IMR-90 (cell line): Measurements from ENCODE around the gene TENM4. TPM values are rescaled to one million over a fixed set of nuclear protein-coding genes. Genes with fewer than 3 reads are reported as not detected.

Experiments
- ATAC-seq: fragments of 200-7000 bp; cut with Tn5 transposase; 2 replicates; pipeline ENCODE4 v1.9.1; 2020; ENCODE audit warnings: low read depth, mild to moderate bottlenecking, moderate library complexity
- BruUV-seq: library from RNA; stranded (reverse); fragments of 400-500 nt; replicated peaks from 2 replicates; lab custom pipeline; 2021; lab: Mats Ljungman, UMichigan
- CTCF ChIA-PET: fragments of 300-600 bp; formaldehyde crosslinking; extraction: SDS; loops from one replicate; lab custom pipeline; 2021; ENCODE audit warnings: antibody characterized with exemption; lab: Yijun Ruan, JAX
- POLR2A ChIA-PET: fragments of 300-600 bp; sonication (Branson Sonifier 250); formaldehyde crosslinking; loops from one replicate; lab custom pipeline; 2022; ENCODE audit warnings: antibody characterized with exemption; ENCODE audit not compliant: unreplicated experiment; lab: Charles Lee
- DNase-seq: peaks from one replicate; pipeline ENCODE4 v3.0.0; 2013
- H2AFZ ChIP-seq: replicated peaks from 2 replicates; pipeline ENCODE3; 2013; ENCODE audit warnings: low read length, mild to moderate bottlenecking; ENCODE audit not compliant: poor library complexity
- H2AK5ac ChIP-seq: 2 replicates; pipeline ENCODE4 v1.6.1; 2013; ENCODE audit warnings: low read depth, low read length, inconsistent platforms
- H2AK9ac ChIP-seq: replicated peaks from 2 replicates; pipeline ENCODE3; 2013; ENCODE audit warnings: mild to moderate bottlenecking, low read depth, low read length, moderate library complexity; ENCODE audit not compliant: poor library complexity
- H2BK120ac ChIP-seq: 2 replicates; pipeline ENCODE4 v1.6.1; 2013; ENCODE audit warnings: low read depth, low read length, inconsistent platforms
- H2BK15ac ChIP-seq: 3 replicates; pipeline ENCODE4 v1.6.1; 2013; ENCODE audit warnings: low read depth, low read length, inconsistent platforms
- H2BK20ac ChIP-seq: 2 replicates; pipeline ENCODE4 v1.6.1; 2013; ENCODE audit warnings: low read depth, mild to moderate bottlenecking, inconsistent platforms, low read length, moderate library complexity
- H2BK5ac ChIP-seq: 2 replicates; pipeline ENCODE4 v1.6.1; 2013; ENCODE audit warnings: mild to moderate bottlenecking, low read depth, low read length, inconsistent platforms; ENCODE audit not compliant: poor library complexity, severe bottlenecking
- H3K14ac ChIP-seq: replicated peaks from 2 replicates; pipeline ENCODE4 v1.6.1; 2013; ENCODE audit warnings: low read depth, low read length, inconsistent platforms
- H3K18ac ChIP-seq: 2 replicates; pipeline ENCODE4 v1.6.1; 2013; ENCODE audit warnings: low read depth, low read length, control low read depth
- H3K23ac ChIP-seq: 2 replicates; pipeline ENCODE4 v1.6.1; 2013; ENCODE audit warnings: low read depth, low read length, inconsistent platforms
- H3K27ac ChIP-seq: 2 replicates; pipeline ENCODE4 v1.5.1; 2013; ENCODE audit warnings: mild to moderate bottlenecking, control low read depth, low read length; ENCODE audit not compliant: insufficient read depth
- H3K27me3 ChIP-seq: 2 replicates; pipeline ENCODE4 v1.6.1; 2013; ENCODE audit warnings: low read length; ENCODE audit not compliant: control insufficient read depth, insufficient read depth
- H3K36me3 ChIP-seq: 2 replicates; pipeline ENCODE4 v1.6.1; 2013; ENCODE audit warnings: low read length, mixed read lengths; ENCODE audit not compliant: control insufficient read depth, insufficient read depth
- H3K4ac ChIP-seq: 2 replicates; pipeline ENCODE4 v1.6.1; 2013; ENCODE audit warnings: low read depth, low read length, inconsistent platforms
- H3K4me1 ChIP-seq: 2 replicates; pipeline ENCODE4 v1.6.1; 2013; ENCODE audit warnings: low read length, mixed read lengths; ENCODE audit not compliant: control insufficient read depth, insufficient read depth
- H3K4me2 ChIP-seq: 2 replicates; pipeline ENCODE4 v1.6.1; 2013; ENCODE audit warnings: low read depth, mild to moderate bottlenecking, control low read depth, low read length, moderate library complexity
- H3K4me3 ChIP-seq: 2 replicates; pipeline ENCODE4 v1.5.1; 2013; ENCODE audit warnings: low read depth, mild to moderate bottlenecking, control low read depth, low read length, moderate library complexity; ENCODE audit not compliant: insufficient read depth
- H3K56ac ChIP-seq: 2 replicates; pipeline ENCODE4 v1.6.1; 2013; ENCODE audit warnings: low read length, inconsistent platforms; ENCODE audit not compliant: insufficient read depth; ENCODE audit errors: extremely low read depth
- H3K79me1 ChIP-seq, 2 experiments: 2 replicates each; pipeline ENCODE4 v1.6.1; 2013; ENCODE audit warnings: low read length in 2 of 2, inconsistent platforms in 1 of 2, low read depth in 1 of 2
- H3K9ac ChIP-seq: 2 replicates; pipeline ENCODE4 v1.6.1; 2013; ENCODE audit warnings: low read depth, low read length, control low read depth
- H3K9me1 ChIP-seq: 2 replicates; pipeline ENCODE4 v1.6.1; 2013; ENCODE audit warnings: low read length, inconsistent platforms; ENCODE audit not compliant: insufficient read depth
- H3K9me3 ChIP-seq: 2 replicates; pipeline ENCODE4 v1.6.1; 2013; ENCODE audit warnings: low read length; ENCODE audit not compliant: control insufficient read depth, insufficient read depth
- H4K20me1 ChIP-seq: 2 replicates; pipeline ENCODE4 v1.6.1; 2013; ENCODE audit warnings: low read length, inconsistent platforms; ENCODE audit not compliant: insufficient read depth
- H4K5ac ChIP-seq: 2 replicates; pipeline ENCODE4 v1.6.1; 2013; ENCODE audit warnings: mild to moderate bottlenecking, low read depth, low read length, control low read depth
- H4K8ac ChIP-seq, 2 experiments: 2 replicates each; pipeline ENCODE4 v1.6.1; 2013; ENCODE audit warnings: low read depth in 2 of 2, low read length in 2 of 2, control low read depth in 1 of 2, inconsistent platforms in 1 of 2
- H4K91ac ChIP-seq: 2 replicates; pipeline ENCODE4 v1.6.1; 2013; ENCODE audit warnings: low read depth, low read length, inconsistent platforms; ENCODE audit not compliant: insufficient read depth
- BHLHE40 ChIP-seq: fragments of 150-350 bp; IDR thresholded peaks from 2 replicates; pipeline ENCODE4 v1.6.1; 2016; ENCODE audit warnings: mild to moderate bottlenecking, low read depth, low read length
- CHD1 ChIP-seq: IDR thresholded peaks from 2 replicates; pipeline ENCODE4 v1.6.1; 2012; ENCODE audit warnings: low read depth, low read length, improper control_type of control experiment
- CTCF ChIP-seq: conservative IDR thresholded peaks from 2 replicates; pipeline ENCODE4 v1.5.1; 2012; ENCODE audit warnings: mild to moderate bottlenecking, low read depth, low read length, improper control_type of control experiment
- FOS ChIP-seq: fragments of 150-350 bp; IDR thresholded peaks from 2 replicates; pipeline ENCODE4 v1.6.1; 2016; ENCODE audit warnings: low read depth, low read length
- MAFK ChIP-seq: IDR thresholded peaks from 2 replicates; pipeline ENCODE4 v1.6.1; 2012; ENCODE audit warnings: low read depth, low read length, improper control_type of control experiment
- MAZ ChIP-seq: IDR thresholded peaks from 2 replicates; pipeline ENCODE4 v1.6.1; 2012; ENCODE audit warnings: low read depth, mild to moderate bottlenecking, low read length, improper control_type of control experiment, moderate library complexity, borderline replicate concordance
- MXI1 ChIP-seq: IDR thresholded peaks from 2 replicates; pipeline ENCODE4 v1.6.1; 2012; ENCODE audit warnings: low read depth, mild to moderate bottlenecking, low read length, moderate library complexity, borderline replicate concordance
- NFE2L2 ChIP-seq: fragments of 150-350 bp; IDR thresholded peaks from 2 replicates; pipeline ENCODE4 v1.6.1; 2016; ENCODE audit warnings: low read depth, mild to moderate bottlenecking, low read length
- POLR2A ChIP-seq: IDR thresholded peaks from 2 replicates; pipeline ENCODE4 v1.6.1; 2012; ENCODE audit warnings: mild to moderate bottlenecking, low read depth, low read length
- RAD21 ChIP-seq: IDR thresholded peaks from 2 replicates; pipeline ENCODE4 v1.6.1; 2012; ENCODE audit warnings: low read length, improper control_type of control experiment
- RCOR1 ChIP-seq: IDR thresholded peaks from 2 replicates; pipeline ENCODE4 v1.6.1; 2012; ENCODE audit warnings: mild to moderate bottlenecking, low read length, improper control_type of control experiment; ENCODE audit not compliant: insufficient replicate concordance
- SMC3 ChIP-seq: fragments of 150-350 bp; IDR thresholded peaks from 2 replicates; pipeline ENCODE4 v1.6.1; 2016; ENCODE audit warnings: low read depth, mild to moderate bottlenecking, antibody characterized with exemption, low read length, moderate library complexity
- dilution Hi-C: fragments of 300-500 bp; cut with HindIII; formaldehyde crosslinking; loops from one replicate; pipeline ENCODE4 v1.14.3; 2018; ENCODE audit warnings: low sequenced_read_pairs; ENCODE audit not compliant: unreplicated experiment
- in situ Hi-C: fragments of 300-500 bp; cut with MboI; formaldehyde crosslinking; loops from 3 replicates; pipeline ENCODE4 v1.14.3; 2019; ENCODE audit warnings: low sequenced_read_pairs, inconsistent platforms, mixed read lengths
- intact Hi-C: fragments of 100-400 bp; cut with micrococcal nuclease; formaldehyde crosslinking; loops from 2 replicates; pipeline ENCODE4 v1.10.0; 2022
- polyA plus RNA-seq, 3 experiments: library from polyadenylated mRNA; depleted of rRNA; stranded (reverse); fragments of >200 nt; gene quantifications; 2 replicates each; pipeline ENCODE4 v1.2.3, GENCODE V29; 2012; ENCODE audit warnings: low replicate concordance in 1 of 3
- total RNA-seq: library from RNA; depleted of rRNA; stranded (reverse); fragments of >200 nt; gene quantifications from 2 replicates; pipeline ENCODE4 v1.2.3, GENCODE V29; 2012
- TF ChIP-seq, protein P1 (sequence below): fragments of 150-350 bp; IDR thresholded peaks from 2 replicates; pipeline ENCODE4 v1.6.1; 2016; ENCODE audit warnings: low read depth, mild to moderate bottlenecking, low read length, moderate library complexity, borderline replicate concordance
- TF ChIP-seq, protein P2 (sequence below): fragments of 150-350 bp; IDR thresholded peaks from 2 replicates; pipeline ENCODE4 v1.6.1; 2017; ENCODE audit warnings: mild to moderate bottlenecking, antibody characterized with exemption, low read length, low read depth

The TENM4 gene
- total and polyA plus RNA-seq, 2 of the 4 experiments (the other 2 are of a cell fraction) = 7.4 to 9.0 TPM

- Histone ChIP-seq H2BK15ac (no peak overlapping the region), H3K9me1 (peaks cover 3% of the 10 kb centered on the region; the same call in 1 of the 2 replicates), H2AK5ac (no peak overlapping the region), H3K9me3 (no peaks in the 10 kb centered on the region), H3K27ac (no peak overlapping the region), H3K23ac (no peak overlapping the region), H3K4ac (no peak overlapping the region), H2BK5ac (no peak overlapping the region), H3K4me3 (no peak overlapping the region), H3K56ac (no peak overlapping the region), H3K9ac (no peak overlapping the region), H3K4me1 (peaks cover 3% of the 10 kb centered on the region; the same call in 1 of the 2 replicates), H3K79me1 (no peaks in the 10 kb centered on the region), H2AFZ (no peak overlapping the region), H4K20me1 (no peaks in the 10 kb centered on the region), H2BK120ac (no peak overlapping the region), H2BK20ac (no peak overlapping the region), H3K4me2 (no peak overlapping the region), H3K14ac (no peak overlapping the region), H4K91ac (no peak overlapping the region), H4K5ac (no peak overlapping the region), H3K36me3 (peaks cover 7% of the 10 kb centered on the region), H3K27me3 (no peaks in the 10 kb centered on the region), H3K18ac (no peak overlapping the region), H4K8ac (no peak overlapping the region), H2AK9ac (no peak overlapping the region)
- ChIA-PET POLR2A (no interaction called here), CTCF (no interaction called here)
- no peak for TF ChIP-seq RAD21
- TF ChIP-seq MXI1 = no peak
- TF ChIP-seq, protein P1, sequence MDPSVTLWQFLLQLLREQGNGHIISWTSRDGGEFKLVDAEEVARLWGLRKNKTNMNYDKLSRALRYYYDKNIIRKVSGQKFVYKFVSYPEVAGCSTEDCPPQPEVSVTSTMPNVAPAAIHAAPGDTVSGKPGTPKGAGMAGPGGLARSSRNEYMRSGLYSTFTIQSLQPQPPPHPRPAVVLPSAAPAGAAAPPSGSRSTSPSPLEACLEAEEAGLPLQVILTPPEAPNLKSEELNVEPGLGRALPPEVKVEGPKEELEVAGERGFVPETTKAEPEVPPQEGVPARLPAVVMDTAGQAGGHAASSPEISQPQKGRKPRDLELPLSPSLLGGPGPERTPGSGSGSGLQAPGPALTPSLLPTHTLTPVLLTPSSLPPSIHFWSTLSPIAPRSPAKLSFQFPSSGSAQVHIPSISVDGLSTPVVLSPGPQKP = no peak
- TF ChIP-seq RCOR1 = no peak
- TF ChIP-seq CTCF = no peak
- no peak for TF ChIP-seq MAZ
- no peak for TF ChIP-seq MAFK
- TF ChIP-seq SMC3 = no peak
- TF ChIP-seq BHLHE40 = no peak
- no peak for TF ChIP-seq CHD1
- no peak for TF ChIP-seq NFE2L2
- TF ChIP-seq, protein P2, sequence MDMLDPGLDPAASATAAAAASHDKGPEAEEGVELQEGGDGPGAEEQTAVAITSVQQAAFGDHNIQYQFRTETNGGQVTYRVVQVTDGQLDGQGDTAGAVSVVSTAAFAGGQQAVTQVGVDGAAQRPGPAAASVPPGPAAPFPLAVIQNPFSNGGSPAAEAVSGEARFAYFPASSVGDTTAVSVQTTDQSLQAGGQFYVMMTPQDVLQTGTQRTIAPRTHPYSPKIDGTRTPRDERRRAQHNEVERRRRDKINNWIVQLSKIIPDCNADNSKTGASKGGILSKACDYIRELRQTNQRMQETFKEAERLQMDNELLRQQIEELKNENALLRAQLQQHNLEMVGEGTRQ = no peak
- no peak for TF ChIP-seq POLR2A
- no peak for TF ChIP-seq FOS
- in situ Hi-C loops (no loop called here), intact Hi-C loops (no loop called here), dilution Hi-C loops (no loop called here)
- no peak for ATAC-seq
- no TSS peak for BruUV-seq
- no peak for DNase-seq
These were observed 720.4 kb downstream of the TENM4 start for GRCh38 chr11:78720281-78720989.
